Stimulated activated CD8-positive, alpha-beta memory T cell treated with anti-CD3 and anti-CD28 coated beads, Interleukin-15, amount 100 ng/mL, for 48 hours (primary cell): ENCODE results near the gene APOBEC3F.

Source experiments
- DNase-seq, 2 donors: peaks; one replicate each; pipeline ENCODE4 v3.0.0-alpha.2; 2020; ENCODE audit warnings: low read depth in 2 of 2

Gene APOBEC3F

GRCh38 chr22:39092111-39092862 lies 51.6 kb downstream of the APOBEC3F start:
- DNase-seq: no peak

- DNase-seq: no peak
Measured at GRCh38 chr22:39094717-39095389, 54.2 kb downstream of the APOBEC3F start.

GRCh38 chr22:39095971-39096370 lies 55.3 kb downstream of the APOBEC3F start:
- DNase-seq: no peak

GRCh38 chr22:39097098-39098020 lies 56.7 kb downstream of the APOBEC3F start, which contains the start of gene APOBEC3H:
Gene APOBEC3H, plus strand, starts transcription at chr22:39097244. Its CDS starts 3,035 bp downstream, at chr22:39100279.
- no peak for DNase-seq

- no peak for DNase-seq
Measured at GRCh38 chr22:39098026-39098425, 57.4 kb downstream of the APOBEC3F start.

- DNase-seq: no peak
Measured at GRCh38 chr22:39098576-39098975, 57.9 kb downstream of the APOBEC3F start.

GRCh38 chr22:39101226-39101625 lies 60.6 kb downstream of the APOBEC3F start:
- no peak for DNase-seq

GRCh38 chr22:39103431-39103830 lies 62.8 kb downstream of the APOBEC3F start:
- no peak for DNase-seq
